Pulmonary artery endothelial cell (primary cell): ENCODE measurements around the gene AZGP1. TPM values are rescaled to one million over a fixed set of nuclear protein-coding genes. Genes with fewer than 3 reads are reported as not detected.
"Not testable (repeated sequence)": the region's sequence is repeated elsewhere in the genome, so short reads cannot be mapped to it uniquely, and the experiment has no call there.

ENCODE experiments used
- DNase-seq: peaks from one replicate; pipeline ENCODE4 v3.0.0-alpha.2; 2011; ENCODE audit warnings: low read depth, low spot score
- total RNA-seq: library from RNA; depleted of rRNA; stranded (reverse); fragments of >200 nt; gene quantifications from 2 replicates; pipeline ENCODE4 v1.2.3, GENCODE V29; 2014

Gene AZGP1
- total RNA-seq, 1 donor from 2014 or later = not detected

GRCh38 chr7:99997545-99998137 is 21.8 kb upstream of the AZGP1 start:
- DNase-seq = no peak

GRCh38 chr7:99996755-99997544 is 21.1 kb upstream of the AZGP1 start:
- no peak for DNase-seq

GRCh38 chr7:99994819-99995218 is 19.0 kb upstream of the AZGP1 start:
- no peak for DNase-seq

GRCh38 chr7:99992330-99993038 is 16.7 kb upstream of the AZGP1 start:
- DNase-seq = no peak

- DNase-seq = not testable (repeated sequence)
Measured at GRCh38 chr7:99991543-99991942, 15.7 kb upstream of the AZGP1 start.

- DNase-seq = no peak
Measured at GRCh38 chr7:99990460-99990852, 14.6 kb upstream of the AZGP1 start.

GRCh38 chr7:99987846-99988245 is 12.0 kb upstream of the AZGP1 start:
- DNase-seq = no peak

GRCh38 chr7:99987306-99987705 is 11.5 kb upstream of the AZGP1 start:
- DNase-seq = not testable (repeated sequence)

- no peak for DNase-seq
Measured at GRCh38 chr7:99984593-99984992, 8.8 kb upstream of the AZGP1 start.

GRCh38 chr7:99981066-99981465 is 5.2 kb upstream of the AZGP1 start:
- DNase-seq = not testable (repeated sequence)

- DNase-seq = not testable (repeated sequence)
Measured at GRCh38 chr7:99980448-99980872, 4.6 kb upstream of the AZGP1 start.

- not testable (repeated sequence) for DNase-seq
Measured at GRCh38 chr7:99979814-99980225, 4.0 kb upstream of the AZGP1 start.

GRCh38 chr7:99976626-99977025 is 795 bp upstream of the AZGP1 start:
- no peak for DNase-seq

- no peak for DNase-seq
Measured at GRCh38 chr7:99974681-99975080, 1.1 kb downstream of the AZGP1 start.

GRCh38 chr7:99973817-99974216 is 2.0 kb downstream of the AZGP1 start:
- not testable (repeated sequence) for DNase-seq

- DNase-seq = no peak
Measured at GRCh38 chr7:99971242-99971641, 4.6 kb downstream of the AZGP1 start.

- not testable (repeated sequence) for DNase-seq
Measured at GRCh38 chr7:99969813-99970212, 6.0 kb downstream of the AZGP1 start.

- no peak for DNase-seq
Measured at GRCh38 chr7:99969298-99969697, 6.5 kb downstream of the AZGP1 start.

- no peak for DNase-seq
Measured at GRCh38 chr7:99958564-99959227, 17.1 kb downstream of the AZGP1 start.

- DNase-seq = no peak
Measured at GRCh38 chr7:99955247-99955646, 20.6 kb downstream of the AZGP1 start.

GRCh38 chr7:99954643-99955042 is 21.2 kb downstream of the AZGP1 start:
- not testable (repeated sequence) for DNase-seq

GRCh38 chr7:99953649-99954048 is 22.2 kb downstream of the AZGP1 start:
- DNase-seq = no peak
